HL-60/S4 treated with retinoic acid at 250 ng/mL for 4 days and 3 days (cell line): ENCODE data around the gene ST6GAL1.
"Not testable (repeated sequence)": the region's sequence is repeated elsewhere in the genome, so short reads cannot be mapped to it uniquely, and the experiment has no call there.

ENCODE experiments used
- in situ Hi-C: fragments of 300-500 bp; cut with MboI; formaldehyde crosslinking; loops from 2 replicates; pipeline ENCODE4 v1.7.0; 2022; ENCODE audit warnings: low sequenced_read_pairs

Gene ST6GAL1

GRCh38 chr3:186990878-186991308 lies 60.6 kb downstream of the ST6GAL1 start:
- in situ Hi-C loops, result no loop called here

- in situ Hi-C loops, result no loop called here
Observed at GRCh38 chr3:186991470-186991869, 61.1 kb downstream of the ST6GAL1 start.

- in situ Hi-C loops, result not testable (repeated sequence)
Observed at GRCh38 chr3:186992096-186992495, 61.8 kb downstream of the ST6GAL1 start.

GRCh38 chr3:186993210-186993782 lies 63.0 kb downstream of the ST6GAL1 start:
- in situ Hi-C loops, result no loop called here

- in situ Hi-C loops, result no loop called here
Observed at GRCh38 chr3:186994000-186994955, 64.0 kb downstream of the ST6GAL1 start.

GRCh38 chr3:186996356-186996755 lies 66.0 kb downstream of the ST6GAL1 start:
- in situ Hi-C loops, result no loop called here

- in situ Hi-C loops, result no loop called here
Observed at GRCh38 chr3:186997061-186997460, 66.7 kb downstream of the ST6GAL1 start.

- in situ Hi-C loops, result no loop called here
Observed at GRCh38 chr3:186997473-186997939, 67.2 kb downstream of the ST6GAL1 start.

GRCh38 chr3:186998937-186999368 lies 68.6 kb downstream of the ST6GAL1 start:
- in situ Hi-C loops, result no loop called here

GRCh38 chr3:187000711-187001151 lies 70.4 kb downstream of the ST6GAL1 start:
- in situ Hi-C loops, result no loop called here

- in situ Hi-C loops, result no loop called here
Observed at GRCh38 chr3:187002915-187003314, 72.6 kb downstream of the ST6GAL1 start.

- in situ Hi-C loops, result no loop called here
Observed at GRCh38 chr3:187005827-187006481, 75.6 kb downstream of the ST6GAL1 start.

GRCh38 chr3:187006864-187007630 lies 76.7 kb downstream of the ST6GAL1 start:
- in situ Hi-C loops, result no loop called here

GRCh38 chr3:187010382-187010781 lies 80.1 kb downstream of the ST6GAL1 start:
- in situ Hi-C loops, result not testable (repeated sequence)

GRCh38 chr3:187011915-187012314 lies 81.6 kb downstream of the ST6GAL1 start:
- in situ Hi-C loops, result no loop called here

GRCh38 chr3:187012609-187013051 lies 82.3 kb downstream of the ST6GAL1 start:
- in situ Hi-C loops, result no loop called here

- in situ Hi-C loops, result no loop called here
Observed at GRCh38 chr3:187013159-187013716, 82.9 kb downstream of the ST6GAL1 start.

GRCh38 chr3:187014417-187014864 lies 84.1 kb downstream of the ST6GAL1 start:
- in situ Hi-C loops, result no loop called here

- in situ Hi-C loops, result no loop called here
Observed at GRCh38 chr3:187015903-187016638, 85.7 kb downstream of the ST6GAL1 start.
